Hepatocyte (in vitro differentiated cells): ENCODE data around the gene RBM18. TPM values are rescaled to one million over a fixed set of nuclear protein-coding genes. Genes with fewer than 3 reads are reported as not detected.

Experiments
- DNase-seq: peaks from one replicate; pipeline ENCODE4 v3.0.0-alpha.2; 2016; ENCODE audit warnings: low spot score
- H2AFZ ChIP-seq: fragments of 200-600 bp; sonication (generic); 2 replicates; pipeline ENCODE4 v1.6.0; 2016; ENCODE audit warnings: antibody characterized with exemption, mild to moderate bottlenecking
- H3K27ac ChIP-seq: fragments of 200-600 bp; sonication (generic); 2 replicates; pipeline ENCODE4 v1.5.1; 2016; ENCODE audit warnings: mild to moderate bottlenecking
- H3K27me3 ChIP-seq: fragments of 200-600 bp; sonication (generic); 2 replicates; pipeline ENCODE4 v1.6.1; 2016
- H3K36me3 ChIP-seq: fragments of 200-600 bp; sonication (generic); replicated peaks from 2 replicates; pipeline ENCODE4 v1.5.1; 2016; ENCODE audit warnings: low read depth; ENCODE audit not compliant: insufficient read depth
- H3K4me1 ChIP-seq: fragments of 200-600 bp; sonication (generic); 2 replicates; pipeline ENCODE4 v1.5.1; 2016; ENCODE audit warnings: mild to moderate bottlenecking, moderate library complexity; ENCODE audit not compliant: insufficient read depth
- H3K4me2 ChIP-seq: fragments of 200-600 bp; sonication (generic); 2 replicates; pipeline ENCODE4 v1.6.0; 2016
- H3K4me3 ChIP-seq: fragments of 200-600 bp; sonication (generic); 2 replicates; pipeline ENCODE4 v1.5.1; 2016; ENCODE audit warnings: mild to moderate bottlenecking
- H3K79me2 ChIP-seq: fragments of 200-600 bp; sonication (generic); 2 replicates; pipeline ENCODE4 v1.6.0; 2017; ENCODE audit warnings: mild to moderate bottlenecking
- H3K9me2 ChIP-seq: fragments of 200-600 bp; sonication (generic); replicated peaks from 2 replicates; pipeline ENCODE4 v1.6.0; 2017; ENCODE audit warnings: mild to moderate bottlenecking; ENCODE audit not compliant: insufficient read depth
- H3K9me3 ChIP-seq: fragments of 200-600 bp; sonication (generic); 2 replicates; pipeline ENCODE4 v1.5.1; 2016; ENCODE audit warnings: low read depth, mild to moderate bottlenecking
- H4K20me1 ChIP-seq: fragments of 200-600 bp; sonication (generic); 2 replicates; pipeline ENCODE4 v1.6.0; 2016; ENCODE audit warnings: mild to moderate bottlenecking; ENCODE audit not compliant: insufficient read depth, poor library complexity, severe bottlenecking
- EZH2 ChIP-seq: fragments of 200-600 bp; sonication (generic); IDR thresholded peaks from 2 replicates; pipeline ENCODE4 v1.6.1; 2016; ENCODE audit warnings: antibody characterized with exemption, mild to moderate bottlenecking, borderline replicate concordance
- EZH2phosphoT487 ChIP-seq: fragments of 200-600 bp; sonication (generic); IDR thresholded peaks from one replicate; pipeline ENCODE4 v1.6.1; 2018; ENCODE audit warnings: antibody characterized with exemption, mild to moderate bottlenecking, low read depth, moderate library complexity; ENCODE audit not compliant: unreplicated experiment, severe bottlenecking
- WGBS: methylation state at CpG from one replicate; pipeline ENCODE4 v1.1.6; 2016; ENCODE audit warnings: low lambda C conversion rate; ENCODE audit errors: missing lambda C conversion rate; 5-methylcytosine and 5-hydroxymethylcytosine counted together
- polyA plus RNA-seq: library from polyadenylated mRNA; unstranded; fragments of >200 nt; fragmentation: Nextera tagmentation; extraction: Ambion mirVana; gene quantifications from 2 replicates; pipeline ENCODE4 v1.2.1, GENCODE V29; 2016
- total RNA-seq: library from RNA; depleted of rRNA; stranded (reverse); fragments of >200 nt; gene quantifications from 2 replicates; pipeline ENCODE4 v1.2.3, GENCODE V29; 2014
- TF ChIP-seq, protein P1 (sequence below): fragments of 200-600 bp; sonication (generic); IDR thresholded peaks from 2 replicates; pipeline ENCODE4 v1.5.1; 2016; ENCODE audit warnings: antibody characterized with exemption, mild to moderate bottlenecking; ENCODE audit not compliant: poor library complexity

The RBM18 gene, protein sequence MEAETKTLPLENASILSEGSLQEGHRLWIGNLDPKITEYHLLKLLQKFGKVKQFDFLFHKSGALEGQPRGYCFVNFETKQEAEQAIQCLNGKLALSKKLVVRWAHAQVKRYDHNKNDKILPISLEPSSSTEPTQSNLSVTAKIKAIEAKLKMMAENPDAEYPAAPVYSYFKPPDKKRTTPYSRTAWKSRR
- total RNA-seq (15.5 and 15.9 TPM in 2 replicates), polyA plus RNA-seq (14.3 and 22.0 TPM in 2 replicates)

DNA sequence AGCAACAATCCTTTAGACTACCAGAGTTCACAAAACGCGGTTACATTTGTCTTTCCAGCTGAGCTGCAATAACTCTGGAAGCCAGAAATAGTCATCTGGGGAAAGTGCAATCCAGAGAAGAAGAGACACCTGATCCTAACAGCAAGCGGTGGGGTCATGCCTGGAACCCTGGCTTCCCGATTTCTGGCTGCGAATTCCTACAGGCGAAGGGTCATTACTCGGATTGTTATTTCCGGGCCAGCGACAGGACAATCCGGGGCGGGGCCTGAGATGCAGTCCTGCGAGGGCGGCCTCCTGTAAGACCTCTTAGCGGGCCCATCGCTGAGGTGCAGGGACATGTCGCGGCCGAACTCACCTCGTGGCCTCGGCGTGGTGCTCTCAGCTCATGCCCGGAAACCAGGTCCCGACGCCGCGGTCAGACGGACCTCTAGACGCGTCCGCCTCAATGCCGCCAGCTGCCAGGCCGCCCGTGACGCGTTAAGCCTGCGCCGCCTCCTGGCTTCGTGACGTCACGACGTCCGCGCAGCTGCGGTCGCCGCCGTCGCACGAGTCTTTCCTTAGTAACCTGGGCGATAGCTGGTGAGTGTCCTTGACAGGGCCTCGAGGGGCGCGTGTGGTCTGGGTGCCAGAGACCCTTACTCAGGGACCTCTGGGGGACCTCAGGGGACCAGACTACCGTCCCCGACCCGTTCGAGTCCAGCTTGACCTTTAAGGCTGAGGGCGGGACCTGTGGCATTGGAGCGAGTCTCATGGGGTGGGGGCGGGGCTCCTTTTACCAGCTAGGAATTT, at the start of gene RBM18, which contains the start of gene MRRF:
RBM18 (minus strand) TSS at position 481 of the 789 bp plus-strand sequence. CDS start 3,348 bp downstream, outside the sequence.
MRRF (plus strand) TSS at position 523 of the 789 bp plus-strand sequence. CDS start 6,010 bp downstream, outside the sequence.
- H3K27me3 ChIP-seq = no peaks in the 10 kb centered on the region
- H3K4me3 ChIP-seq = peak within 1 kb of the TSS; percentile 85
- H3K79me2 ChIP-seq = peaks cover 68% of the 10 kb centered on the region
- TF ChIP-seq, protein P1, sequence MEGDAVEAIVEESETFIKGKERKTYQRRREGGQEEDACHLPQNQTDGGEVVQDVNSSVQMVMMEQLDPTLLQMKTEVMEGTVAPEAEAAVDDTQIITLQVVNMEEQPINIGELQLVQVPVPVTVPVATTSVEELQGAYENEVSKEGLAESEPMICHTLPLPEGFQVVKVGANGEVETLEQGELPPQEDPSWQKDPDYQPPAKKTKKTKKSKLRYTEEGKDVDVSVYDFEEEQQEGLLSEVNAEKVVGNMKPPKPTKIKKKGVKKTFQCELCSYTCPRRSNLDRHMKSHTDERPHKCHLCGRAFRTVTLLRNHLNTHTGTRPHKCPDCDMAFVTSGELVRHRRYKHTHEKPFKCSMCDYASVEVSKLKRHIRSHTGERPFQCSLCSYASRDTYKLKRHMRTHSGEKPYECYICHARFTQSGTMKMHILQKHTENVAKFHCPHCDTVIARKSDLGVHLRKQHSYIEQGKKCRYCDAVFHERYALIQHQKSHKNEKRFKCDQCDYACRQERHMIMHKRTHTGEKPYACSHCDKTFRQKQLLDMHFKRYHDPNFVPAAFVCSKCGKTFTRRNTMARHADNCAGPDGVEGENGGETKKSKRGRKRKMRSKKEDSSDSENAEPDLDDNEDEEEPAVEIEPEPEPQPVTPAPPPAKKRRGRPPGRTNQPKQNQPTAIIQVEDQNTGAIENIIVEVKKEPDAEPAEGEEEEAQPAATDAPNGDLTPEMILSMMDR = no peak
- TF ChIP-seq EZH2phosphoT487 = no peak
- TF ChIP-seq EZH2 = no peak
- H3K9me2 ChIP-seq = no peaks in the 10 kb centered on the region
- H3K4me2 ChIP-seq = peak within 1 kb of the TSS; percentile 91
- peak within 1 kb of the TSS; percentile 96 for H3K27ac ChIP-seq
- under 1% methylated on average over 60 of the region's 60 CpGs for WGBS
- no peaks in the 10 kb centered on the region for H4K20me1 ChIP-seq
- H3K9me3 ChIP-seq = no peaks in the 10 kb centered on the region
- peak; percentile 96 for DNase-seq
- peaks cover 29% of the 10 kb centered on the region for H3K4me1 ChIP-seq
- H3K36me3 ChIP-seq = no peaks in the 10 kb centered on the region
- H2AFZ ChIP-seq = peak within 1 kb of the TSS; percentile 92

DNA sequence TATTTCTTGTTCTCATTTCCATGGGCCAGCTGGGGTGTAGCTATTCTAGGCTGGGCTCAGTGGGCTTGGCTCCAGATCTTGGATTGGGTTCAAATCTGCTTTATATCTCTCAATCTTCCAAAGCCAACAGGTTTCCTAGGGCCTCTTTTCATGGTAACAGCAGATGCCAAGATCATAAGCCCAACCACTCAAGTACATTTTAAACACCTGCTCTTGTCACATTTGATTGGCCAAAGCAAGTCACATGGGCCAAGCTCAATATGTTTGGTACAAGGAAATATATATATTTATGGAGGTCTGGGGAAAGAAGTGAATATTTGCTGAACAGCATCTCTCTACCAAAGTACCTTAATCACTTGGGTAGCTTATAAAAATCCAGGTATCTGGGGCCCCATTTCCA, 49.5 kb upstream of the RBM18 start:
- Histone ChIP-seq H3K9me3 (no peaks in the 10 kb centered on the region), H3K9me2 (no peaks in the 10 kb centered on the region), H3K36me3 (no peaks in the 10 kb centered on the region), H3K4me1 (no peaks in the 10 kb centered on the region), H3K4me3 (no peak overlapping the region), H3K4me2 (no peak overlapping the region), H3K27ac (no peak overlapping the region), H3K79me2 (no peaks in the 10 kb centered on the region), H3K27me3 (no peaks in the 10 kb centered on the region), H4K20me1 (no peaks in the 10 kb centered on the region), H2AFZ (no peak overlapping the region)
- TF ChIP-seq EZH2phosphoT487 (no peak), EZH2 (no peak)
- TF ChIP-seq, protein P1 = no peak
- no peak for DNase-seq

DNA sequence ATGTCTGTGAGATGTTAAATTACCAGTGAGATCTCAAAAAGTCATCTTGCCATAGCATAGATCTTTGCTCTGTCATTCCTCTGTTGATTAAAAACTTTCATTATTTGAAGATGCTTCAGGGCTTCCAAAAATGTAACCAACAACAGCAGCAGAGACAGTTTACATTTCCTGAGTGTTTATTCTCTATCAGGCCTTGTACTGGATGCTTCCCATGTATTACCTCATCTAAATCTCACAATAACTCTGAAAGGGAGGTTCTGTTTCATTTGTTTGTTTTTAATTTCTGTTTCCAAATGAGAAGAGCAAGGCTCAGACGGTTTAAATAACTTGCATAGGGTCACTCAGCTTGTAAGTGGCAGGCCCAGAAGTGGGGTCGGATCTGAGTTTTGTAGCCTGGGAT, 45.2 kb upstream of the RBM18 start:
- Histone ChIP-seq H3K27me3 (no peaks in the 10 kb centered on the region), H3K9me3 (no peaks in the 10 kb centered on the region), H2AFZ (no peak overlapping the region), H4K20me1 (no peaks in the 10 kb centered on the region), H3K4me3 (no peak overlapping the region), H3K4me2 (no peak overlapping the region), H3K9me2 (no peaks in the 10 kb centered on the region), H3K27ac (no peak overlapping the region), H3K4me1 (no peaks in the 10 kb centered on the region), H3K79me2 (no peaks in the 10 kb centered on the region), H3K36me3 (no peaks in the 10 kb centered on the region)
- WGBS = 89% methylated on average over 2 of the region's 2 CpGs
- TF ChIP-seq EZH2 (no peak), EZH2phosphoT487 (no peak)
- TF ChIP-seq, protein P1 = no peak
- no peak for DNase-seq
